H1 (cell line): Measurements from ENCODE around the gene ABITRAM. TPM values are rescaled to one million over a fixed set of nuclear protein-coding genes. Genes with fewer than 3 reads are reported as not detected.
A peak's percentile ranks its signal among the peaks of the same experiment; 100 is the strongest.

ENCODE experiments used
- CTCF ChIA-PET: fragments of 300-600 bp; sonication (Branson Sonifier 250); formaldehyde crosslinking; loops from one replicate; lab custom pipeline; 2021; ENCODE audit not compliant: partially characterized antibody; lab: Charles Lee
- POLR2A ChIA-PET: fragments of 300-600 bp; sonication (Branson Sonifier 250); formaldehyde crosslinking; loops from one replicate; lab custom pipeline; 2021; ENCODE audit warnings: inconsistent platforms; ENCODE audit not compliant: partially characterized antibody; lab: Charles Lee
- DNase-seq, 2 experiments: peaks; one replicate each; pipeline versions ENCODE4 v3.0.0 to v3.0.0-alpha.2; 2010 to 2022; ENCODE audit warnings: low spot score in 2 of 2, low read depth in 1 of 2, mixed read lengths in 1 of 2
- FAIRE-seq: peaks from 2 replicates; lab custom pipeline; 2011; peaks lifted over from hg19 to GRCh38; lab: Jason Lieb, UNC
- H2AFZ ChIP-seq: 2 replicates; pipeline ENCODE4 v1.8.1; 2012; ENCODE audit warnings: low read length, inconsistent platforms
- H2AK5ac ChIP-seq: 2 replicates; pipeline ENCODE4 v1.6.1; 2013; ENCODE audit warnings: low read depth, low read length
- H2BK120ac ChIP-seq: replicated peaks from 2 replicates; pipeline ENCODE3; 2013; ENCODE audit warnings: low read depth, low read length, inconsistent platforms
- H2BK12ac ChIP-seq: 2 replicates; pipeline ENCODE4 v1.6.1; 2013; ENCODE audit warnings: low read depth, low read length
- H2BK15ac ChIP-seq: 2 replicates; pipeline ENCODE4 v1.6.1; 2013; ENCODE audit warnings: low read length
- H2BK20ac ChIP-seq: 2 replicates; pipeline ENCODE4 v1.6.1; 2013; ENCODE audit warnings: low read length
- H2BK5ac ChIP-seq: 2 replicates; pipeline ENCODE4 v1.6.1; 2013; ENCODE audit warnings: low read depth, low read length
- H3K14ac ChIP-seq: 2 replicates; pipeline ENCODE4 v1.6.1; 2013; ENCODE audit warnings: inconsistent platforms; ENCODE audit not compliant: insufficient read length
- H3K18ac ChIP-seq: 2 replicates; pipeline ENCODE4 v1.6.1; 2013; ENCODE audit warnings: low read length; ENCODE audit errors: extremely low read depth
- H3K23ac ChIP-seq: 2 replicates; pipeline ENCODE4 v1.6.1; 2013; ENCODE audit warnings: inconsistent platforms; ENCODE audit not compliant: insufficient read length
- H3K23me2 ChIP-seq: 2 replicates; pipeline ENCODE4 v1.6.1; 2013; ENCODE audit warnings: low read depth, low read length
- H3K27ac ChIP-seq: 2 replicates; pipeline ENCODE4 v1.6.1; 2011; ENCODE audit warnings: low read depth, low read length, inconsistent platforms
- H3K27me3 ChIP-seq, 4 experiments: replicated peaks in 1 of 4; 1 replicate in 1 of 4; 2 replicates in 3 of 4; pipeline versions ENCODE4 v1.6.1 to v1.8.1; 2011 to 2013; ENCODE audit warnings: low read length in 3 of 4, mild to moderate bottlenecking in 3 of 4, inconsistent platforms in 2 of 4, mixed read lengths in 2 of 4, moderate library complexity in 1 of 4; ENCODE audit not compliant: control insufficient read depth in 3 of 4, insufficient read depth in 3 of 4; ENCODE audit errors: extremely low read depth in 1 of 4
- H3K36me3 ChIP-seq, 4 experiments: 2 replicates each; pipeline versions ENCODE4 v1.6.1 to v1.8.1; 2011 to 2013; ENCODE audit warnings: mild to moderate bottlenecking in 4 of 4, low read length in 3 of 4, moderate library complexity in 2 of 4, control low read depth in 1 of 4, inconsistent platforms in 1 of 4; ENCODE audit not compliant: insufficient read depth in 4 of 4, control insufficient read depth in 2 of 4
- H3K4ac ChIP-seq: replicated peaks from 2 replicates; pipeline ENCODE3; 2013; ENCODE audit warnings: low read length, low read depth, mixed read lengths, inconsistent platforms; ENCODE audit not compliant: insufficient read length
- H3K4me1 ChIP-seq, 4 experiments: replicated peaks in 1 of 4; 1 replicate in 1 of 4; 2 replicates in 3 of 4; pipeline versions ENCODE4 v1.6.1 to v1.8.1; 2011 to 2013; ENCODE audit warnings: low read length in 3 of 4, inconsistent platforms in 2 of 4, mixed read lengths in 1 of 4; ENCODE audit not compliant: insufficient read depth in 4 of 4, control insufficient read depth in 3 of 4
- H3K4me2 ChIP-seq, 2 experiments: 2 replicates each; pipeline versions ENCODE4 v1.6.1 to v1.8.1; 2011 to 2013; ENCODE audit warnings: low read depth in 2 of 2, low read length in 2 of 2, control low read depth in 1 of 2, inconsistent platforms in 1 of 2, mild to moderate bottlenecking in 1 of 2; ENCODE audit not compliant: insufficient read depth in 1 of 2
- H3K4me3 ChIP-seq, 4 experiments: fragments of 200-600, 300-600 bp in 1 of 4; sonication (generic), shearing (Covaris generic), sonication (Bioruptor Twin) in 1 of 4; 2 replicates each; pipeline versions ENCODE4 v1.5.1 to v1.8.1; 2011 to 2016; ENCODE audit warnings: low read length in 4 of 4, low read depth in 3 of 4, control low read depth in 2 of 4, inconsistent platforms in 2 of 4, mild to moderate bottlenecking in 2 of 4, mixed read lengths in 1 of 4, moderate library complexity in 1 of 4; ENCODE audit not compliant: insufficient read depth in 2 of 4; ENCODE audit errors: extremely low read depth in 1 of 4
- H3K56ac ChIP-seq: replicated peaks from 2 replicates; pipeline ENCODE3; 2013; ENCODE audit warnings: low read depth, mild to moderate bottlenecking, mixed read lengths, low read length, inconsistent platforms; ENCODE audit not compliant: insufficient read length
- H3K79me1 ChIP-seq: 2 replicates; pipeline ENCODE4 v1.6.1; 2013; ENCODE audit warnings: low read depth, low read length, control low read depth
- H3K79me2 ChIP-seq, 2 experiments: 2 replicates each; pipeline versions ENCODE4 v1.6.1 to v1.8.1; 2012 to 2013; ENCODE audit warnings: low read length in 2 of 2, mild to moderate bottlenecking in 2 of 2, inconsistent platforms in 1 of 2; ENCODE audit not compliant: insufficient read depth in 2 of 2, control insufficient read depth in 1 of 2
- H3K9ac ChIP-seq, 4 experiments: replicated peaks in 1 of 4; 1 replicate in 1 of 4; 2 replicates in 3 of 4; pipeline versions ENCODE4 v1.6.1 to v1.8.1; 2011 to 2013; ENCODE audit warnings: low read depth in 3 of 4, low read length in 3 of 4, control low read depth in 2 of 4, mild to moderate bottlenecking in 2 of 4, moderate library complexity in 2 of 4, inconsistent platforms in 1 of 4; ENCODE audit errors: extremely low read depth in 1 of 4
- H3K9me3 ChIP-seq, 2 experiments: 2 replicates each; pipeline versions ENCODE4 v1.6.1 to v1.8.1; 2012 to 2013; ENCODE audit warnings: mild to moderate bottlenecking in 2 of 2, moderate library complexity in 2 of 2, control low read depth in 1 of 2, inconsistent platforms in 1 of 2, low read depth in 1 of 2, low read length in 1 of 2, mixed read lengths in 1 of 2; ENCODE audit not compliant: insufficient read depth in 2 of 2
- H4K20me1 ChIP-seq, 2 experiments: replicated peaks in 1 of 2; 2 replicates each; pipeline versions ENCODE3 to v1.8.1; 2011 to 2013; ENCODE audit warnings: inconsistent platforms in 2 of 2, low read length in 2 of 2, mild to moderate bottlenecking in 1 of 2; ENCODE audit not compliant: insufficient read depth in 2 of 2, control insufficient read depth in 1 of 2
- H4K5ac ChIP-seq: 2 replicates; pipeline ENCODE4 v1.6.1; 2013; ENCODE audit warnings: low read length, low read depth, mixed read lengths, inconsistent platforms; ENCODE audit not compliant: insufficient read length
- H4K8ac ChIP-seq: 2 replicates; pipeline ENCODE4 v1.8.0; 2013; ENCODE audit warnings: mild to moderate bottlenecking, moderate library complexity, low read length, inconsistent platforms; ENCODE audit not compliant: insufficient read depth; ENCODE audit errors: extremely low read depth
- H4K91ac ChIP-seq: replicated peaks from 2 replicates; pipeline ENCODE3; 2013; ENCODE audit warnings: low read length, mixed read lengths, inconsistent platforms; ENCODE audit not compliant: insufficient read length
- BACH1 ChIP-seq: IDR thresholded peaks from 2 replicates; pipeline ENCODE4 v1.6.1; 2012; ENCODE audit warnings: low read length, improper control_type of control experiment
- BRCA1 ChIP-seq: IDR thresholded peaks from 2 replicates; pipeline ENCODE4 v1.6.1; 2012; ENCODE audit warnings: low read depth, low read length, improper control_type of control experiment
- CBX8 ChIP-seq: fragments of 300-800, 300-1000 bp; sonication (generic); IDR thresholded peaks from 2 replicates; pipeline ENCODE4 v1.7.1; 2016; ENCODE audit warnings: low read depth, low read length, borderline replicate concordance
- CTCF ChIP-seq, 3 experiments: IDR thresholded peaks; 1 replicate in 2 of 3; 2 replicates in 1 of 3; pipeline versions ENCODE4 v1.5.1 to v1.6.1; 2011; ENCODE audit warnings: low read length in 3 of 3, mild to moderate bottlenecking in 3 of 3, inconsistent platforms in 2 of 3, low read depth in 1 of 3, moderate library complexity in 1 of 3; ENCODE audit not compliant: insufficient read depth in 1 of 3; ENCODE audit errors: control extremely low read depth in 1 of 3
- FOSL1 ChIP-seq: IDR thresholded peaks from 2 replicates; pipeline ENCODE4 v1.6.1; 2011; ENCODE audit warnings: mild to moderate bottlenecking, low read depth, low read length, moderate library complexity; ENCODE audit not compliant: insufficient read depth
- RAD21 ChIP-seq, 2 experiments: IDR thresholded peaks in 1 of 2; conservative IDR thresholded peaks in 1 of 2; 2 replicates each; pipeline ENCODE4 v1.6.1; 2011; ENCODE audit warnings: low read depth in 2 of 2, low read length in 2 of 2, improper control_type of control experiment in 1 of 2, inconsistent platforms in 1 of 2, mild to moderate bottlenecking in 1 of 2, moderate library complexity in 1 of 2
- SUZ12 ChIP-seq: fragments of 200-600 bp; sonication (generic); IDR thresholded peaks from 2 replicates; pipeline ENCODE4 v1.6.1; 2012; ENCODE audit warnings: mild to moderate bottlenecking, inconsistent platforms, low read length, moderate library complexity, mixed read lengths
- TAF1 ChIP-seq: IDR thresholded peaks from 2 replicates; pipeline ENCODE4 v1.6.1; 2011; ENCODE audit warnings: mild to moderate bottlenecking, low read depth, low read length
- TBP ChIP-seq: IDR thresholded peaks from 2 replicates; pipeline ENCODE4 v1.6.1; 2011; ENCODE audit warnings: low read depth, low read length, improper control_type of control experiment
- WGBS, 2 experiments: shearing (Covaris generic) in 1 of 2; methylation state at CpG; one replicate each; pipeline versions ENCODE4 v1.1.6 to v1.1.7; 2013 to 2015; ENCODE audit warnings: low lambda C conversion rate in 2 of 2, mixed read lengths in 2 of 2, inconsistent platforms in 1 of 2, low coverage in 1 of 2, missing lambda C conversion rate in 1 of 2; ENCODE audit not compliant: insufficient replicate concordance in 2 of 2, insufficient coverage in 1 of 2, insufficient read length in 1 of 2; ENCODE audit errors: extremely low coverage in 1 of 2, missing lambda C conversion rate in 1 of 2; 5-methylcytosine and 5-hydroxymethylcytosine counted together
- polyA plus RNA-seq, 7 experiments: library from polyadenylated mRNA; depleted of rRNA in 3 of 7; stranded (reverse) in 5 of 7; unstranded in 2 of 7; fragments of >200 nt in 5 of 7; fragments of 200-250 nt in 2 of 7; gene quantifications; 1 replicate in 5 of 7; 2 replicates in 1 of 7; 4 replicates in 1 of 7; pipeline versions ENCODE4 v1.2.1 to v1.2.3, GENCODE V29; 2011 to 2013; ENCODE audit warnings: missing spikeins in 2 of 7, mixed read lengths in 2 of 7
- total RNA-seq: library from RNA; stranded (reverse); fragmentation: NEBNext Ultra II Directional; extraction: Animal tissue kit (Norgen Biotek cat#: 25700); gene quantifications from 2 replicates; pipeline ENCODE4 v1.2.1, GENCODE V29; 2021
- TF ChIP-seq, protein P1 (sequence below): IDR thresholded peaks from 2 replicates; pipeline ENCODE4 v1.6.1; 2012; ENCODE audit warnings: inconsistent platforms

ABITRAM gene
- total and polyA plus RNA-seq, 2 of the 8 experiments (the other 6 are each of a cell fraction or from before 2014, with no cell fraction given), result 8.4 to 9.0 TPM

DNA sequence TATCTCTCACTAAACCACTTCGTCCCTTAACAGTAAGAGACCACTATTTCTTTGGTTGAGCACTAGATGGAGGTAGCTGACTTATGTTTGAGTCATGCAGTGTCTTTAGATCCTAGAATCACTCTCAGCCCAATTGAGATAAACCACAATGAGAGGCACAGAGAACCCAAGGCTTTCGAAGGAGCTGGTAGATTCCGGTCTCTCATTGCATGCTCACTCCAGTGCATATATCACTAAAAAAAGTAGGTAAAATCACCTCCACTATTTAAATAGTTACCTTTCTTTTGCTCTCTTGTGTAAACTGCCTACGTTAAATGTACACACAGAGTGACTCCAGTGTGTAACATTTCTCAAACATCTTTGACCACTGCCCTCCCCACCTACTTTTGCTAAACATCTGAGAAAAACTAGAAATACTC is 44.5 kb upstream of the ABITRAM start:
- Histone ChIP-seq H3K27me3 (no peaks in the 10 kb centered on the region), H3K79me1 (no peaks in the 10 kb centered on the region), H2AFZ (no peak overlapping the region), H3K4me3 (no peak overlapping the region), H4K8ac (no peak overlapping the region), H2BK5ac (no peak overlapping the region), H2BK12ac (no peak overlapping the region), H3K56ac (no peak overlapping the region), H3K18ac (no peak overlapping the region), H2BK120ac (no peak overlapping the region), H3K23ac (no peak overlapping the region), H3K4me1 (no peaks in the 10 kb centered on the region), H2AK5ac (no peak overlapping the region), H2BK20ac (no peak overlapping the region), H3K4ac (no peak overlapping the region), H4K91ac (no peak overlapping the region), H3K23me2 (no peaks in the 10 kb centered on the region), H3K79me2 (no peaks in the 10 kb centered on the region), H3K27ac (no peak overlapping the region), H3K9me3 (no peaks in the 10 kb centered on the region), H3K4me2 (no peak overlapping the region), H4K5ac (no peak overlapping the region), H3K36me3 (peaks cover 7 to 50% (median 36%) of the 10 kb centered on the region in 4 experiments), H3K14ac (no peak overlapping the region), H2BK15ac (no peak overlapping the region), H4K20me1 (peaks cover 0 to 1% of the 10 kb centered on the region in 2 experiments), H3K9ac (no peak overlapping the region)
- DNase-seq, result no peak
- ChIA-PET POLR2A (no interaction called here), CTCF (interaction anchor here (0.6 to 1.0 kb wide), 4 partner anchors 10 to 217 kb away, joined by 3 read pairs; no protein-coding TSS in a partner anchor)
- WGBS, 2 experiments, result 93% methylated on average over 4 of the region's 4 CpGs; no CpG with 5 or more reads in 1 of the 2 experiments
- peak; percentile 16 to 27; a peak in 2 of 4 replicates for TF ChIP-seq RAD21 (IDR thresholded peaks at IDR 0.05 in 1 of 2, conservative IDR thresholded peaks at IDR 0.05 in 1 of 2; ENCODE audit: low read depth in 2 of 2, low read length in 2 of 2)
- TF ChIP-seq, protein P1, sequence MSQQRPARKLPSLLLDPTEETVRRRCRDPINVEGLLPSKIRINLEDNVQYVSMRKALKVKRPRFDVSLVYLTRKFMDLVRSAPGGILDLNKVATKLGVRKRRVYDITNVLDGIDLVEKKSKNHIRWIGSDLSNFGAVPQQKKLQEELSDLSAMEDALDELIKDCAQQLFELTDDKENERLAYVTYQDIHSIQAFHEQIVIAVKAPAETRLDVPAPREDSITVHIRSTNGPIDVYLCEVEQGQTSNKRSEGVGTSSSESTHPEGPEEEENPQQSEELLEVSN, result no peak
- TF ChIP-seq CBX8, result no peak
- peak in 1 of 3 experiments; percentile 2; a peak in 1 of 4 replicates for TF ChIP-seq CTCF (IDR thresholded peaks at IDR 0.05; ENCODE audit: control extremely low read depth in 1 of 3, insufficient read depth in 1 of 3, low read depth in 1 of 3, low read length in 3 of 3)
- TF ChIP-seq SUZ12, result no peak
- no peak for TF ChIP-seq FOSL1
- no peak for TF ChIP-seq TAF1
- TF ChIP-seq BRCA1, result no peak
- TF ChIP-seq BACH1, result no peak
- no peak for TF ChIP-seq TBP
- FAIRE-seq, result no peak
